Subcutaneous adipose tissue (tissue), 4 donors: Measurements from ENCODE around the gene MUC4. TPM values are rescaled to one million over a fixed set of nuclear protein-coding genes. Genes with fewer than 3 reads are reported as not detected.

Experiments used
- CTCF ChIP-seq: fragments of 450-650 bp; IDR thresholded peaks from one replicate; pipeline ENCODE4 v1.5.1; 2016; ENCODE audit warnings: low read depth, mild to moderate bottlenecking, control low read depth, antibody characterized with exemption, moderate library complexity
- total RNA-seq, 4 donors: library from RNA; depleted of rRNA; stranded (reverse); fragments of >200 nt; gene quantifications; one replicate each; pipeline ENCODE4 v1.1.0, GENCODE V29; 2016

Gene MUC4
- total RNA-seq, 4 donors from 2014 or later = not detected

DNA sequence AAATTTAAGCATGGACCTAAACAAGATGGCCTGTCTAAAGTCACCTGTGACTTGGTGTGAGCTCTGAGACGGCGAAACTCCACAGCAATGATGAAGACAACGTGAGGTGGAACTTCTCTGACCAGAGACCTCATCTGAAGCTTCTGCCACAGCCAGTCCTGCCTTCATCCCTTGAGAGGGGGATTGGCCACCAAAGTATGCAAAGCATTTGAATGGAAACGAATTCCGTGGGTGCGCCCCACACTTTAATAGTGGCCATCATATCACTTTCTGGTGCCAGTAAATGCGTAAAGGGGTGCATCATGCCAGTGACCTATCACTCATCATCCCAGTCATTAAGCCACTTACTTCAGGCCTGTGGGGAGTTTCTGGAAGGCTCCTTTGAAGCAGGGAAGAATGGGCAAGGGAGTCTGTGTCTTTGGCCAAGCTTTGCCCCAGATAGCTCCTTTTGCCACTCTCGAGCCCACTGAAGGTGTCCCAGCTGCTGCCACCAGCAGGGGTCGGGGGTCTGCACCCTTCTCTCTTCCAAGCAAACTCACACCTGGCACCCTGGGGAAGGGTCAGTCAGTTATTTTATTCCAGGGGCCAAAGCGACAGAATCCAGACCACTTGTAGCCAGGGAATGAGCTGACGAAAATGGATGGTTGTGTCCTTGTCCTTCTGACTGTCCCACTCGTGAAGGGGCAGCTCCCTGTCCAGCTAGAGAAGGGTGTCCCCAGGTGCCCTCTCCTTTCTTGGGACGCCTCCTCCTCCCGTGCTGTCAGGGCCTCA is 73.3 kb downstream of the MUC4 start:
- TF ChIP-seq CTCF = no peak

- no peak for TF ChIP-seq CTCF
Measured at GRCh38 chr3:195736866-195737490, 74.8 kb downstream of the MUC4 start.

- no peak for TF ChIP-seq CTCF
Measured at GRCh38 chr3:195735036-195735695, 76.6 kb downstream of the MUC4 start.

DNA sequence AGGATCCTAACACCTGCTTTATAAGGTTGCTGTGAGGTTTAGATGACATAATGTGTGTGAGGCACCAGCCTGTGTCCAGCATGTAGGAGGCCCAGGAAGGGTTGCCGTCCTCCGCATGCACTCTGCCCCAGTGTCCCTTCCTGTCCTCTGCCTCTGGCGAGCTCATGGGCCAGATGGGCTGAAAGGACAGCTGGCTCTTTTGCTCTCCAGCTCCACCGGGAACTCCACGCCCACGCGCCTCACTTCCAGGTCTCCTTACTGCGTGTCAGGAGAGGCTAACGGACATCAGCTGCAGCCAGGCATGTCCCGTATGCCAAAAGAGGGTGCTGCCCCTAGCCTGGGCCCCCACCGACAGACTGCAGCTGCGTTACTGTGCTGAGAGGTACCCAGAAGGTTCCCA is 78.8 kb downstream of the MUC4 start:
- no peak for TF ChIP-seq CTCF

GRCh38 chr3:195731356-195731905 is 80.3 kb downstream of the MUC4 start:
- no peak for TF ChIP-seq CTCF

DNA sequence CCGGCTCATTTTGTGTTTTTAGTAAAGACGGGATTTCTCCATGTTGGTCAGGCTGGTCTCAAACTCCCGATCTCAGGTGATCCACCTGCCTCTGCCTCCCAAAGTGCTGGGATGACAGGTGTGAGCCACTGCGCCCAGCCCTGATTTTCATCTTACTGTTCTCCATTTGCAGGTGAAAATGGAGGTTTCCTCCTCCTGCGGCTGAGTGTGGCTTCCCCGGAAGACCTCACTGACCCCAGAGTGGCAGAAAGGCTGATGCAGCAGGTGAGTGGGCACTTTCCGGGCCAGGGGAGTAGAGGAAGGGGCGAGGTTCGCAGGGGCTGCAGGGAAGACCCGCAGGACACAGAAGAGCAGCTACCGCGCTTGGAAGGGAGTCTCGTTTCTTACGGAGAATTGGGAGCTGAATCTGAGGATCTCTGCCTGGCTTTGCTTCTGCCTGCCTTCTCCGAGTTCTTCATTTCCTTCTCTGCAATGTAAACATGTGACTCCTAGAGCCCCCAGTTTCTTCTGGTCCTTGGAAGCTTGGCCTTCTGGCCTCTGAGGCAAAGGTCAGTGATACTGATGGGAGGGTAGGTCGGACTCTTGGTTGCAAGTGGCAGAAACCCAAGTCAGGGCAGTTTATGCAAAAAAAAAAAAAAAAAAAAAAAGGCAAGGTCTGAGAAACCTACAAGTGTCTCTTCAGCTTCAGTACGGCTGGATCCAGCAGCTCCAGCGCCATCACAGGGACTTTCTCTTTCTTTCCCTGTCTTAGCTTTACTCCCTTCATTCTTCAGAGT is 82.1 kb downstream of the MUC4 start:
- TF ChIP-seq CTCF = no peak
